IMR-90 (cell line): Measurements from ENCODE around the gene CDH12. TPM values are rescaled to one million over a fixed set of nuclear protein-coding genes. Genes with fewer than 3 reads are reported as not detected.

Experiments
- ATAC-seq: fragments of 200-7000 bp; cut with Tn5 transposase; 2 replicates; pipeline ENCODE4 v1.9.1; 2020; ENCODE audit warnings: low read depth, mild to moderate bottlenecking, moderate library complexity
- BruUV-seq: library from RNA; stranded (reverse); fragments of 400-500 nt; replicated peaks from 2 replicates; lab custom pipeline; 2021; lab: Mats Ljungman, UMichigan
- CTCF ChIA-PET: fragments of 300-600 bp; formaldehyde crosslinking; extraction: SDS; loops from one replicate; lab custom pipeline; 2021; ENCODE audit warnings: antibody characterized with exemption; lab: Yijun Ruan, JAX
- POLR2A ChIA-PET: fragments of 300-600 bp; sonication (Branson Sonifier 250); formaldehyde crosslinking; loops from one replicate; lab custom pipeline; 2022; ENCODE audit warnings: antibody characterized with exemption; ENCODE audit not compliant: unreplicated experiment; lab: Charles Lee
- DNase-seq: peaks from one replicate; pipeline ENCODE4 v3.0.0; 2013
- H2AFZ ChIP-seq: replicated peaks from 2 replicates; pipeline ENCODE3; 2013; ENCODE audit warnings: low read length, mild to moderate bottlenecking; ENCODE audit not compliant: poor library complexity
- H2AK5ac ChIP-seq: 2 replicates; pipeline ENCODE4 v1.6.1; 2013; ENCODE audit warnings: low read depth, low read length, inconsistent platforms
- H2AK9ac ChIP-seq: replicated peaks from 2 replicates; pipeline ENCODE3; 2013; ENCODE audit warnings: mild to moderate bottlenecking, low read depth, low read length, moderate library complexity; ENCODE audit not compliant: poor library complexity
- H2BK120ac ChIP-seq: 2 replicates; pipeline ENCODE4 v1.6.1; 2013; ENCODE audit warnings: low read depth, low read length, inconsistent platforms
- H2BK15ac ChIP-seq: 3 replicates; pipeline ENCODE4 v1.6.1; 2013; ENCODE audit warnings: low read depth, low read length, inconsistent platforms
- H2BK20ac ChIP-seq: 2 replicates; pipeline ENCODE4 v1.6.1; 2013; ENCODE audit warnings: low read depth, mild to moderate bottlenecking, inconsistent platforms, low read length, moderate library complexity
- H2BK5ac ChIP-seq: 2 replicates; pipeline ENCODE4 v1.6.1; 2013; ENCODE audit warnings: mild to moderate bottlenecking, low read depth, low read length, inconsistent platforms; ENCODE audit not compliant: poor library complexity, severe bottlenecking
- H3K14ac ChIP-seq: replicated peaks from 2 replicates; pipeline ENCODE4 v1.6.1; 2013; ENCODE audit warnings: low read depth, low read length, inconsistent platforms
- H3K18ac ChIP-seq: 2 replicates; pipeline ENCODE4 v1.6.1; 2013; ENCODE audit warnings: low read depth, low read length, control low read depth
- H3K23ac ChIP-seq: 2 replicates; pipeline ENCODE4 v1.6.1; 2013; ENCODE audit warnings: low read depth, low read length, inconsistent platforms
- H3K27ac ChIP-seq: 2 replicates; pipeline ENCODE4 v1.5.1; 2013; ENCODE audit warnings: mild to moderate bottlenecking, control low read depth, low read length; ENCODE audit not compliant: insufficient read depth
- H3K27me3 ChIP-seq: 2 replicates; pipeline ENCODE4 v1.6.1; 2013; ENCODE audit warnings: low read length; ENCODE audit not compliant: control insufficient read depth, insufficient read depth
- H3K36me3 ChIP-seq: 2 replicates; pipeline ENCODE4 v1.6.1; 2013; ENCODE audit warnings: low read length, mixed read lengths; ENCODE audit not compliant: control insufficient read depth, insufficient read depth
- H3K4ac ChIP-seq: 2 replicates; pipeline ENCODE4 v1.6.1; 2013; ENCODE audit warnings: low read depth, low read length, inconsistent platforms
- H3K4me1 ChIP-seq: 2 replicates; pipeline ENCODE4 v1.6.1; 2013; ENCODE audit warnings: low read length, mixed read lengths; ENCODE audit not compliant: control insufficient read depth, insufficient read depth
- H3K4me2 ChIP-seq: 2 replicates; pipeline ENCODE4 v1.6.1; 2013; ENCODE audit warnings: low read depth, mild to moderate bottlenecking, control low read depth, low read length, moderate library complexity
- H3K4me3 ChIP-seq: 2 replicates; pipeline ENCODE4 v1.5.1; 2013; ENCODE audit warnings: low read depth, mild to moderate bottlenecking, control low read depth, low read length, moderate library complexity; ENCODE audit not compliant: insufficient read depth
- H3K56ac ChIP-seq: 2 replicates; pipeline ENCODE4 v1.6.1; 2013; ENCODE audit warnings: low read length, inconsistent platforms; ENCODE audit not compliant: insufficient read depth; ENCODE audit errors: extremely low read depth
- H3K79me1 ChIP-seq, 2 experiments: 2 replicates each; pipeline ENCODE4 v1.6.1; 2013; ENCODE audit warnings: low read length in 2 of 2, inconsistent platforms in 1 of 2, low read depth in 1 of 2
- H3K9ac ChIP-seq: 2 replicates; pipeline ENCODE4 v1.6.1; 2013; ENCODE audit warnings: low read depth, low read length, control low read depth
- H3K9me1 ChIP-seq: 2 replicates; pipeline ENCODE4 v1.6.1; 2013; ENCODE audit warnings: low read length, inconsistent platforms; ENCODE audit not compliant: insufficient read depth
- H3K9me3 ChIP-seq: 2 replicates; pipeline ENCODE4 v1.6.1; 2013; ENCODE audit warnings: low read length; ENCODE audit not compliant: control insufficient read depth, insufficient read depth
- H4K20me1 ChIP-seq: 2 replicates; pipeline ENCODE4 v1.6.1; 2013; ENCODE audit warnings: low read length, inconsistent platforms; ENCODE audit not compliant: insufficient read depth
- H4K5ac ChIP-seq: 2 replicates; pipeline ENCODE4 v1.6.1; 2013; ENCODE audit warnings: mild to moderate bottlenecking, low read depth, low read length, control low read depth
- H4K8ac ChIP-seq, 2 experiments: 2 replicates each; pipeline ENCODE4 v1.6.1; 2013; ENCODE audit warnings: low read depth in 2 of 2, low read length in 2 of 2, control low read depth in 1 of 2, inconsistent platforms in 1 of 2
- H4K91ac ChIP-seq: 2 replicates; pipeline ENCODE4 v1.6.1; 2013; ENCODE audit warnings: low read depth, low read length, inconsistent platforms; ENCODE audit not compliant: insufficient read depth
- BHLHE40 ChIP-seq: fragments of 150-350 bp; IDR thresholded peaks from 2 replicates; pipeline ENCODE4 v1.6.1; 2016; ENCODE audit warnings: mild to moderate bottlenecking, low read depth, low read length
- CEBPB ChIP-seq: IDR thresholded peaks from 2 replicates; pipeline ENCODE4 v1.6.1; 2012; ENCODE audit warnings: low read depth, low read length, improper control_type of control experiment
- CHD1 ChIP-seq: IDR thresholded peaks from 2 replicates; pipeline ENCODE4 v1.6.1; 2012; ENCODE audit warnings: low read depth, low read length, improper control_type of control experiment
- ELK1 ChIP-seq: fragments of 150-350 bp; IDR thresholded peaks from 2 replicates; pipeline ENCODE4 v1.6.1; 2016; ENCODE audit warnings: low read depth, mild to moderate bottlenecking, low read length, moderate library complexity, borderline replicate concordance
- FOS ChIP-seq: fragments of 150-350 bp; IDR thresholded peaks from 2 replicates; pipeline ENCODE4 v1.6.1; 2016; ENCODE audit warnings: low read depth, low read length
- MAFK ChIP-seq: IDR thresholded peaks from 2 replicates; pipeline ENCODE4 v1.6.1; 2012; ENCODE audit warnings: low read depth, low read length, improper control_type of control experiment
- MAZ ChIP-seq: IDR thresholded peaks from 2 replicates; pipeline ENCODE4 v1.6.1; 2012; ENCODE audit warnings: low read depth, mild to moderate bottlenecking, low read length, improper control_type of control experiment, moderate library complexity, borderline replicate concordance
- NFE2L2 ChIP-seq: fragments of 150-350 bp; IDR thresholded peaks from 2 replicates; pipeline ENCODE4 v1.6.1; 2016; ENCODE audit warnings: low read depth, mild to moderate bottlenecking, low read length
- POLR2A ChIP-seq: IDR thresholded peaks from 2 replicates; pipeline ENCODE4 v1.6.1; 2012; ENCODE audit warnings: mild to moderate bottlenecking, low read depth, low read length
- RAD21 ChIP-seq: IDR thresholded peaks from 2 replicates; pipeline ENCODE4 v1.6.1; 2012; ENCODE audit warnings: low read length, improper control_type of control experiment
- RFX5 ChIP-seq: IDR thresholded peaks from 2 replicates; pipeline ENCODE4 v1.8.0; 2012; ENCODE audit warnings: low read depth, mild to moderate bottlenecking, low read length, moderate library complexity
- SMC3 ChIP-seq: fragments of 150-350 bp; IDR thresholded peaks from 2 replicates; pipeline ENCODE4 v1.6.1; 2016; ENCODE audit warnings: low read depth, mild to moderate bottlenecking, antibody characterized with exemption, low read length, moderate library complexity
- USF2 ChIP-seq: fragments of 150-350 bp; IDR thresholded peaks from 2 replicates; pipeline ENCODE4 v1.6.1; 2017; ENCODE audit warnings: mild to moderate bottlenecking, antibody characterized with exemption, low read length, low read depth
- WGBS, 2 experiments: methylation state at CpG; one replicate each; pipeline versions ENCODE4 v1.1.5 to v1.1.7; 2013; ENCODE audit warnings: missing lambda C conversion rate in 2 of 2; ENCODE audit not compliant: insufficient read length in 1 of 2; ENCODE audit errors: extremely low coverage in 2 of 2; 5-methylcytosine and 5-hydroxymethylcytosine counted together
- dilution Hi-C: fragments of 300-500 bp; cut with HindIII; formaldehyde crosslinking; loops from one replicate; pipeline ENCODE4 v1.14.3; 2018; ENCODE audit warnings: low sequenced_read_pairs; ENCODE audit not compliant: unreplicated experiment
- in situ Hi-C: fragments of 300-500 bp; cut with MboI; formaldehyde crosslinking; loops from 3 replicates; pipeline ENCODE4 v1.14.3; 2019; ENCODE audit warnings: low sequenced_read_pairs, inconsistent platforms, mixed read lengths
- intact Hi-C: fragments of 100-400 bp; cut with micrococcal nuclease; formaldehyde crosslinking; loops from 2 replicates; pipeline ENCODE4 v1.10.0; 2022
- polyA plus RNA-seq, 3 experiments: library from polyadenylated mRNA; depleted of rRNA; stranded (reverse); fragments of >200 nt; gene quantifications; 2 replicates each; pipeline ENCODE4 v1.2.3, GENCODE V29; 2012; ENCODE audit warnings: low replicate concordance in 1 of 3
- total RNA-seq: library from RNA; depleted of rRNA; stranded (reverse); fragments of >200 nt; gene quantifications from 2 replicates; pipeline ENCODE4 v1.2.3, GENCODE V29; 2012
- TF ChIP-seq, protein P1 (sequence below): conservative IDR thresholded peaks from 2 replicates; pipeline ENCODE4 v1.5.1; 2012; ENCODE audit warnings: mild to moderate bottlenecking, low read depth, low read length, improper control_type of control experiment

Gene CDH12
- total and polyA plus RNA-seq, 2 of the 4 experiments (the other 2 are of a cell fraction) = not detected

GRCh38 chr5:22787398-22787797 lies 65.7 kb downstream of the CDH12 start:
- ChIA-PET POLR2A (no interaction called here), CTCF (no interaction called here)
- H4K91ac ChIP-seq = no peak overlapping the region
- no peak overlapping the region for H2AFZ ChIP-seq
- no peaks in the 10 kb centered on the region for H3K27me3 ChIP-seq
- no peak overlapping the region for H2AK9ac ChIP-seq
- dilution Hi-C loops = no loop called here
- no peak overlapping the region for H3K4me3 ChIP-seq
- H3K4me1 ChIP-seq = no peaks in the 10 kb centered on the region
- in situ Hi-C loops = no loop called here
- H3K9ac ChIP-seq = no peak overlapping the region
- H4K8ac ChIP-seq = no peak overlapping the region
- no peak overlapping the region for H3K18ac ChIP-seq
- no peak overlapping the region for H2AK5ac ChIP-seq
- H3K9me3 ChIP-seq = peaks cover 4% of the 10 kb centered on the region
- no TSS peak for BruUV-seq
- no peak overlapping the region for H2BK5ac ChIP-seq
- TF ChIP-seq MAFK = no peak
- no peak for TF ChIP-seq USF2
- TF ChIP-seq FOS = no peak
- TF ChIP-seq, protein P1, sequence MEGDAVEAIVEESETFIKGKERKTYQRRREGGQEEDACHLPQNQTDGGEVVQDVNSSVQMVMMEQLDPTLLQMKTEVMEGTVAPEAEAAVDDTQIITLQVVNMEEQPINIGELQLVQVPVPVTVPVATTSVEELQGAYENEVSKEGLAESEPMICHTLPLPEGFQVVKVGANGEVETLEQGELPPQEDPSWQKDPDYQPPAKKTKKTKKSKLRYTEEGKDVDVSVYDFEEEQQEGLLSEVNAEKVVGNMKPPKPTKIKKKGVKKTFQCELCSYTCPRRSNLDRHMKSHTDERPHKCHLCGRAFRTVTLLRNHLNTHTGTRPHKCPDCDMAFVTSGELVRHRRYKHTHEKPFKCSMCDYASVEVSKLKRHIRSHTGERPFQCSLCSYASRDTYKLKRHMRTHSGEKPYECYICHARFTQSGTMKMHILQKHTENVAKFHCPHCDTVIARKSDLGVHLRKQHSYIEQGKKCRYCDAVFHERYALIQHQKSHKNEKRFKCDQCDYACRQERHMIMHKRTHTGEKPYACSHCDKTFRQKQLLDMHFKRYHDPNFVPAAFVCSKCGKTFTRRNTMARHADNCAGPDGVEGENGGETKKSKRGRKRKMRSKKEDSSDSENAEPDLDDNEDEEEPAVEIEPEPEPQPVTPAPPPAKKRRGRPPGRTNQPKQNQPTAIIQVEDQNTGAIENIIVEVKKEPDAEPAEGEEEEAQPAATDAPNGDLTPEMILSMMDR = no peak
- no peak for TF ChIP-seq MAZ
- TF ChIP-seq POLR2A = no peak
- TF ChIP-seq ELK1 = no peak
- TF ChIP-seq SMC3 = no peak
- TF ChIP-seq RFX5 = no peak
- no peak for TF ChIP-seq CEBPB
- TF ChIP-seq RAD21 = no peak
- TF ChIP-seq BHLHE40 = no peak
- no peak for TF ChIP-seq CHD1
- TF ChIP-seq NFE2L2 = no peak
- H3K14ac ChIP-seq = no peak overlapping the region
- no peak overlapping the region for H3K4me2 ChIP-seq
- no peaks in the 10 kb centered on the region for H3K9me1 ChIP-seq
- WGBS, 2 experiments = no CpG with 5 or more reads among the region's 5 CpGs
- no peaks in the 10 kb centered on the region for H3K36me3 ChIP-seq
- H3K27ac ChIP-seq = no peak overlapping the region
- no peak overlapping the region for H2BK20ac ChIP-seq
- DNase-seq (no peak), ATAC-seq (no peak)
- no peaks in the 10 kb centered on the region for H4K20me1 ChIP-seq
- H3K23ac ChIP-seq = no peak overlapping the region
- no peak overlapping the region for H4K5ac ChIP-seq
- no peak overlapping the region for H3K56ac ChIP-seq
- intact Hi-C loops = no loop called here
- no peak overlapping the region for H2BK120ac ChIP-seq
- no peak overlapping the region for H2BK15ac ChIP-seq
- no peak overlapping the region for H3K4ac ChIP-seq
- no peaks in the 10 kb centered on the region for H3K79me1 ChIP-seq
